GM21825 (cell line): Measurements from ENCODE around the gene C17orf114.
A peak's percentile ranks its signal among the peaks of the same experiment; 100 is the strongest.

Experiments
- ATAC-seq: cut with Tn5 transposase; IDR thresholded peaks from one replicate; pipeline ENCODE4 v1.9.1; 2021; ENCODE audit warnings: mild to moderate bottlenecking, moderate library complexity; ENCODE audit not compliant: unreplicated experiment

The C17orf114 gene

DNA sequence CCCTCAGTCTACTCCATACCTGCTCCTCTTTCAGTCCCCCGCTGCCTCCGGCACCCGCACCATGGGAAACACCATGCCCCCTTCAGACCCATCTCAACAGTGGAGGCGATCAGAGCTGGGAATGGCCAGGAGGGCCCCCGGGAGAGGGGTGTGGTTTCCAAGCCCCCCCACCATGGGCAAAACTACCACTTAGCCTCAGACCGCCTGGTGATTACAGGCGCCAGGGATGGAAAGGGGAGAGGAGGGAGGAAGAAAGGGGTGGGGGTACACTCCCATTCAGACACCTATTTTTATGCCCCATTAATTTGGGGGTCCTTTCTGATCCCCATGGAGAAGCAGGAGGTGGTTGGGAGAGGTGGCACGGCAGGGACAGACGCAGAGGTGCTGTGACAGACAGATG lies at the start of gene C17orf114:
C17orf114 (minus strand) TSS at position 101 of the 400 bp plus-strand sequence.
- no peak for ATAC-seq

DNA sequence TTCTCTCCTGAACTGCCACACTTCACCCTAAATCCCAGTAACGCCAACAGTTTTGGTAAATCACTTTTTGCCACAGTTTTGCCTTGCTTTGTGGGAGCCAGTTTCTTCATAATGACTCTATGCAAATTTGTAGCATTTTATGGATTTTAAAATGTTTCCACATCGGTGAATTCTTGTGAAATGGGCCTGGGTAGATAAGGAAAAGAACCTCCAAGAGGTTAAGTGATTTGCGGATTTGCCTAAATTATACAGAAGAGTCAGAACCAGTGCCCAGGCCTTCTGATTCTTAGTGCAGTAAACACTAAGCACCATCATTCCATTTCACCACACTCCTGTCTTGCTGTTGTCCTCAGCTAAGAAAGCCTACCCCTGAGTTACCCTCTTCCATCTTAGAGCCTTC lies 49.0 kb upstream of the C17orf114 start:
- ATAC-seq = no peak

- no peak for ATAC-seq
Observed at GRCh38 chr17:4850246-4850645, 48.1 kb upstream of the C17orf114 start.

- ATAC-seq = no peak
Observed at GRCh38 chr17:4849011-4849536, 46.9 kb upstream of the C17orf114 start.

GRCh38 chr17:4846635-4847390 lies 44.7 kb upstream of the C17orf114 start:
- ATAC-seq = no peak

DNA sequence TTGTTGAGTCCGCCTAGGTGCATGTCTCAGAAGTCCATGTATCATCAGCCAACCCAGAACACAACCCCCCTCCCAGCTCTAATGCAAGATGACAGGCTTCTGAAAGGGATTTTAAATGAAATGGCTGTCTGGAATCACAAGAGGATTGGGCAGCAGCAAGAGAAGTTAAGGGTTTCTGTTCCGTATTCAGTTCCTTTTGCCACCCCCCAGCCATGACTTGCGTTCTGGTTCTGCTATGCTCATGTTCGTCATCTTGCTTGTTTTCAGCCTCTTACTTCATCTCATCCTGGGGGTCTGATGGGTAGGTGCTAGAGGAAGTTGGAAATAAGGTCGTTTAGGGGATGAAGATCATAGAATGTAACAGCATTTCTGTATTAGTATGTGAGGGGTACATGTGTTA lies 43.0 kb upstream of the C17orf114 start:
- no peak for ATAC-seq

DNA sequence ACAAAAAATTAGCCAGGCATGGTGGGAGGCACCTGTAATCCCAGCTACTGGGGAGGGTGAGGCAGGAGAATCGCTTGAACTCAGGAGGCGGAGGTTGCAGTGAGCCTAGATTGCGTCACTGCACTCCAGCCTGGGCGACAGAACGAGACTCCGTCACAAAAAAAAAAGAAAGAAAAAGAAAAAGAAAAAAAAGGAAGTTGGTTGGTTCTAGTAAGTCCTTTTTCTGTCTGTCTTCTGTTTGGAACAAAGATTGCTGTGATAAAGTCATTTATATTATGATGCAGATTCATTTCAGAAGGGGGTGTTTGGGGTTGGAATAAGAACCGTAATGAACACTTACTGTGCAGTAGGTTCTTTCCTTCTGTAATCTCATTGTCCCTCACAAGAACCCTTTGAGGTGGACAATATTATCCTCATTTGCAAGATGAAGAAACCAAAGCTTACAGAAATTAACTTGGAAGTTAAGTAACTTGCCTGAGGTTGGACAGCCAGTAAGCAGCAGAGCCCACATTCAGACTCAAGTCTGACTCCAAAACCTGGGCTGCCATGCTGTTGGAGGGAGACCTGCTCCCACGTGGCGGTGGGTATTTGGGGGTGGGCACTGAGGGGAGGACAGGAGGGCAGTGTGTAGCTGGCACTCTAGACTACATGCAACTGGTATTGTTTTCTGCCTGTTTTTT lies 41.3 kb upstream of the C17orf114 start:
- no peak for ATAC-seq

- ATAC-seq = no peak
Observed at GRCh38 chr17:4842376-4842775, 40.2 kb upstream of the C17orf114 start.

- ATAC-seq = no peak
Observed at GRCh38 chr17:4840893-4841242, 38.7 kb upstream of the C17orf114 start.

GRCh38 chr17:4839965-4840892 lies 38.1 kb upstream of the C17orf114 start:
- ATAC-seq = no peak

- ATAC-seq = no peak
Observed at GRCh38 chr17:4839221-4839620, 37.1 kb upstream of the C17orf114 start.

DNA sequence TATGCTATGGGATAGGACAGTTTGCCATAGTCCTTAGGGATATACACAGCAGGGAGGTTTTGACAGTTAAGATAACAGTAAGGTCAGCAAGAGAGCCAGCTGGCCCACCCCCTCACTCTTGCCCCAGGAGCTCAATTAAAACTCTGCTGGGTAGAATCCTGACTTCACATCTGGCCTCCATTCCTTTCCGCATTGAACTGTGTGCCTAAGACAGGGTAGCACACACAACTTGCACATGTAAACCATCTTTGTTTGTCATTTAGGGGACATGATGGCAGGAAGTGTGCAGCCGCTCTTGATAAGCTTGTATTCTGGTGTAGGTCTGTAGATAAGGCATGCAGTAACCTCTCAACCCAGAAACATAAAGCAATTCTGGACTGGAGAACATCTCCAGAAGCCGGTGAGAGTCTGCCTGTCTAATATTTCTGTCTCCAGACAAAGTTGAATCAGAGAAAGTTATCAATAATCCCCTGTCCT lies 36.2 kb upstream of the C17orf114 start:
- no peak for ATAC-seq

DNA sequence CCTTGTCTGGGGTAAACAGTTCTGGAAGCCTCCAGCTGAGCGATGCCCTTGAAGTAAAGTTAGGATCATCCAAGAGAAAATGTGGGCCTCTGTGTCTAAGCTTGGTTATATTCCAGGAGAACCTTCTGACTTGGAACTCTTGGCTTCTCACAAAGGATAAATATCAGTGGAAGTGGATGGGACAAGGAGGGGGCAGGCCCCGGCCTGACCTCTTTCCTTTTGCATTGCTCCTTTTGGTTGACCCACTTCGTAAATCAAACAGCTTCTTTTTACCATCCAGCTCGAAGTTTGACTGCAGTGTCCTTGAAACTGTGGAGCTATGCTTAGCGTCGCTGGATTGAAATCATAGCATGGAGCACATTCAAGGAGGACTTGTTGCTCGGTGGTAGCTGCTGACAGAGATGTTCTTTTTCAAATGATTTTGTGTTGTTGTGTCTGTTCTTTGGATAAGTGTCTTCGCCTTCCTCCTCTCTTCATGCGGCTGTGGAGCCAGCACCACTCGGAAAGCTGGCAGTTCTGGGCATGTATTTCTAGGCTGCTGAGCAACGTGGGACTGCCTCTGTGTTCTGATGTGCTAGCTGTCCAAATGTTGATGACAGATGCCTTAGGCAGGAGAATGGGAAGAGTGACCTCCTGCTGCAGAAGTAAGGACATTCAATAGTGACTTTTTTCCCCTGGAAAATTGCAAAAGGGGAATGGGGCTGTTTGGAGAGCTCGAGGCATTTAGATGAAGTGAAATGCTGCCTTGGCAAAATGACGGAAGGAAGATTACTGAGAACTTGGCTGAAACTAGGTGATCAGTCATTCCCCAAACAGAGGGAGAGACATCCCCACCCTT lies 35.6 kb upstream of the C17orf114 start:
- ATAC-seq = no peak

DNA sequence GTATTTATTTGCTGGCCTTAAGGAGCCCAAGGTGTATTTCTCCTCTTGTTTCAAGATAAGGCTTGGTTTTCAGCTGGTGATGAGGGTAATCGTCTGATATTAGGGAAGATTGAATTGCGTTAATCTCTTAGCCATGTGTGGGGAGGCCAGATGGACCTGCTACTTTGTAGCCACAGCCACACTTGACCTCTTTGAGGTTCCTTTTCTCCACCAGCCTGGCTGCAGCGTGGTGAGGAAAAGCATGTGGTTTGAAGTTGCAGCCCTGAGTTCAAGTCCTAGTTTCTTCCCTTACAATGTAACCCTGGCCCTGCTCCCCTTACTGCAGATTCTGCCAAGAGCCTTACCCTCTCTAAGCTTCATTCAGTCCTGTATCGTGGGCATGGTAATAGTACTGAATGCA lies 34.1 kb upstream of the C17orf114 start:
- no peak for ATAC-seq

DNA sequence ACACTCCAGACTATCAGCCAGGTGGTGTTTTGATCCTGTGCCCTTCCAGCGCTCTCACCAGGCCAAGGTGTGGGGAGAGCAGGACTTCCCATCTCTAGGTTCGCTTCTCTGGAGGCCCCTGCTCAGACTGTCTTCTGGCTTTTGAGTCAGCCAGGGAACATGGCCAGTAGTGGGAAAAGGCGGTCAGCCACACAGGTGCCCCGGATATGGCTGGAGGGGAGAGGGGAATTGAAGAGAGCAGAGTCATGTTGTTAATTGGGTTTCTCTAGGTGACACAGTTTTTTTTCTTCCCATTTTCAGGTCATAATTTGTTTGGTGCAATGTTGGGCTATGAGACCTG lies 32.5 kb upstream of the C17orf114 start:
- ATAC-seq = no peak

DNA sequence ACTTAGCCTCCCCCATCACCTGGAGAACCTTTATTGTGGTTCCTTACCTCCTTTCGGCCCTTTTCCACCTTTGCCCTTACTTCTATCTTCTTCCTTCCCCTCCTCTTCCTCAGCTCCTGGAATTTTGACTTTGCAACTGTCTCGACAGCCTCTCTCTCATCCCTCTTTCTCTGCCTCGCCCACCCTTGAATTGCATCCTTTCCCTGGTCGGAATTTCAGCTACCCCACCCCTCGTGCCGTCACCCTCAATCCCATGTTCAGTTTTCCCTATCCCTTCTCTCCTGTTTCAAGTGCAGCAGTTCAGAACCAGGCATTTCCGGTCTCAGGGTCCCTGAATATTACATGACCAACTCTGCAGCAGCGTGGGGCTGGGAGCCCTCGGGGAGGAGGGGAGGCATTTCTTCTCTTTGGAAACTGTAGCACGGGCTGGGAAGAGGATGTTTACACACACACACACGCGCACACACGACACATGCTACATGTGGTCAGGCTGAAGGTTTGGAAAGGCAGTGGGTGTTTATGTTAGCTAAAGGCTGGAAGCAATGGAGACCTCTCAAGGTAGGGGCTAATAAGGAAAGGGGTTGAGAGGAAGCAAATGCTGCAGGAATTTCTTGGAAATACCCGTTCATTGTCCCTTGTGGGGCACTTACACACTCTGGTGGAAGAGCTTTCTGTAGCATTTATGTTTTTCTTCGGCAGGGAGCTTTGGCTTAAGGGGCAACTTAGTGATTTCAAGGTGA lies 32.0 kb upstream of the C17orf114 start:
- ATAC-seq = no peak

DNA sequence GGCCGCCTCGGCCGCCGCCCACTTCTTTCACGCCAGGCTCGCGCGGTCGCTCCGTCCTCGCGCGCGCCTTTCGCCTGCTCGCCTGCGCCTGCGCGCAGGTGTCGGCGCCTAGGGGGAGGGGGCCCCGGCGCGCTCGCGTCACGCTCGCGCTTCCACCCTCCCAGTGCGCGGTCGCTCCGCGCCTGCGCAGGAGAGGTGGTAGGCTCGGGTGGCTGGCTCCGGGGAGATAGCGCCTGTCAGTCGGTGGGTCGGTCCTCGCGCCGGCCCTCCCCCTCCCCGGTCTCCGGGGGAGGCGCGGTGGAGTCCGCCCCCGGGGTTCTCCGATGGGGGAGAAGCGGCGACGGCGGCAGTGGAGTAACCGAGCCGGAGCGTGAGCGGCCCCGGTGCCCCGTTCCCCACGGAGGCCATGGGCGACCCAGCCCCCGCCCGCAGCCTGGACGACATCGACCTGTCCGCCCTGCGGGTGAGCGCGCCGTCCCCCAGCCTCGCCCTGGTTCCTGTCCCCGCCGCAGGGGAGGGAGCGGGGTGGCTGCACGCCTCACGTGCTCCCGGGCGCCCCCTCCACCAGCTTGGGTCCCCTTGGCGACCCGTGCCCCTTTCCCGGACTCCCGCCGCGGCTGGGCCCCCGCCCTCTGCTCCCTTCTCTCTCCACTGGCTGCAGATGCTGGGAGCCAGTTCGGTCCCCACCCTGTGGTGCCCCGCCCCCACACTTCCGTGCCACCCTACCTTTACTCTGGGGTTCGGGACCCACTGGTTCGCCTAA lies 31.2 kb upstream of the C17orf114 start, which contains the start of gene MINK1:
MINK1 (plus strand) TSS at position 163 of the 763 bp plus-strand sequence; CDS start at position 407, 244 bp downstream.
- ATAC-seq = peak; percentile 89

- ATAC-seq = peak; percentile 4
Observed at GRCh38 chr17:4832829-4833177, 30.7 kb upstream of the C17orf114 start.

- ATAC-seq = no peak
Observed at GRCh38 chr17:4827399-4827798, 25.3 kb upstream of the C17orf114 start.
